ENCODE measurements around the gene UBC.
"Not testable (repeated sequence)": the region's sequence is repeated elsewhere in the genome, so short reads cannot be mapped to it uniquely, and the experiment has no call there.

UBC gene

GRCh38 chr12:124883263-124884130 lies 31.0 kb downstream of the UBC start:
- H3K4me1 ChIP-seq (ENCODE audit: control insufficient read depth, insufficient read depth, low read length), result peaks cover 8% of the 10 kb centered on the region

GRCh38 chr12:124881123-124881522 lies 33.3 kb downstream of the UBC start:
- 84 to 86% methylated on average over 10 of the region's 10 CpGs for WGBS, 2 experiments
- no peak overlapping the region for H3K27ac ChIP-seq (ENCODE audit: insufficient read depth, low read depth, low read length, poor library complexity, severe bottlenecking)
- no peaks in the 10 kb centered on the region for H3K36me3 ChIP-seq (ENCODE audit: control insufficient read depth, insufficient read depth, low read length)
- H3K4me1 ChIP-seq (ENCODE audit: control insufficient read depth, insufficient read depth, low read length), result peaks cover 8% of the 10 kb centered on the region
- H3K27me3 ChIP-seq (ENCODE audit: control insufficient read depth, insufficient read depth, low read length, poor library complexity, severe bottlenecking), result no peaks in the 10 kb centered on the region
- no peak overlapping the region for H3K4me3 ChIP-seq (ENCODE audit: insufficient read depth, low read depth, low read length)
- H3K9me3 ChIP-seq (ENCODE audit: control insufficient read depth, low read length), result no peaks in the 10 kb centered on the region

More at GRCh38 chr12:124883263-124884130, 31.0 kb downstream of the UBC start:
- WGBS, 2 experiments, result 63 to 66% methylated on average over 10 of the region's 10 CpGs
- Histone ChIP-seq H3K27me3 (ENCODE audit: control insufficient read depth, insufficient read depth, low read length, poor library complexity, severe bottlenecking) (no peaks in the 10 kb centered on the region), H3K36me3 (ENCODE audit: control insufficient read depth, insufficient read depth, low read length) (no peaks in the 10 kb centered on the region), H3K27ac (ENCODE audit: insufficient read depth, low read depth, low read length, poor library complexity, severe bottlenecking) (no peak overlapping the region), H3K9me3 (ENCODE audit: control insufficient read depth, low read length) (no peaks in the 10 kb centered on the region), H3K4me3 (ENCODE audit: insufficient read depth, low read depth, low read length) (no peak overlapping the region)

GRCh38 chr12:124880335-124880734 lies 34.1 kb downstream of the UBC start:
- H3K9me3 ChIP-seq (ENCODE audit: control insufficient read depth, low read length); H3K27ac ChIP-seq (ENCODE audit: insufficient read depth, low read depth, low read length, poor library complexity, severe bottlenecking); H3K4me1 ChIP-seq (ENCODE audit: control insufficient read depth, insufficient read depth, low read length); H3K4me3 ChIP-seq (ENCODE audit: insufficient read depth, low read depth, low read length); H3K36me3 ChIP-seq (ENCODE audit: control insufficient read depth, insufficient read depth, low read length); H3K27me3 ChIP-seq (ENCODE audit: control insufficient read depth, insufficient read depth, low read length, poor library complexity, severe bottlenecking): not testable (repeated sequence)
- WGBS, 2 experiments, result 91 to 95% methylated on average over 11 of the region's 11 CpGs

- 95% methylated on average over 18 of the region's 18 CpGs for WGBS, 2 experiments
- H3K4me3 ChIP-seq (ENCODE audit: insufficient read depth, low read depth, low read length), result no peak overlapping the region
- H3K27me3 ChIP-seq (ENCODE audit: control insufficient read depth, insufficient read depth, low read length, poor library complexity, severe bottlenecking), result no peaks in the 10 kb centered on the region
- H3K36me3 ChIP-seq (ENCODE audit: control insufficient read depth, insufficient read depth, low read length), result no peaks in the 10 kb centered on the region
- H3K9me3 ChIP-seq (ENCODE audit: control insufficient read depth, low read length), result no peaks in the 10 kb centered on the region
- no peak overlapping the region for H3K27ac ChIP-seq (ENCODE audit: insufficient read depth, low read depth, low read length, poor library complexity, severe bottlenecking)
- no peaks in the 10 kb centered on the region for H3K4me1 ChIP-seq (ENCODE audit: control insufficient read depth, insufficient read depth, low read length)
These were observed 35.5 kb downstream of the UBC start for GRCh38 chr12:124878795-124879516.

- H3K9me3 ChIP-seq (ENCODE audit: control insufficient read depth, low read length), result no peaks in the 10 kb centered on the region
- H3K36me3 ChIP-seq (ENCODE audit: control insufficient read depth, insufficient read depth, low read length), result no peaks in the 10 kb centered on the region
- no peak overlapping the region for H3K4me3 ChIP-seq (ENCODE audit: insufficient read depth, low read depth, low read length)
- H3K4me1 ChIP-seq (ENCODE audit: control insufficient read depth, insufficient read depth, low read length), result no peaks in the 10 kb centered on the region
- WGBS, 2 experiments, result 85 to 89% methylated on average over 3 of the region's 3 CpGs
- H3K27me3 ChIP-seq (ENCODE audit: control insufficient read depth, insufficient read depth, low read length, poor library complexity, severe bottlenecking), result no peaks in the 10 kb centered on the region
- H3K27ac ChIP-seq (ENCODE audit: insufficient read depth, low read depth, low read length, poor library complexity, severe bottlenecking), result no peak overlapping the region
These were observed 37.0 kb downstream of the UBC start for GRCh38 chr12:124877423-124877822.

GRCh38 chr12:124876171-124876570 lies 38.3 kb downstream of the UBC start:
- H3K27me3 ChIP-seq (ENCODE audit: control insufficient read depth, insufficient read depth, low read length, poor library complexity, severe bottlenecking), result no peaks in the 10 kb centered on the region
- no peaks in the 10 kb centered on the region for H3K36me3 ChIP-seq (ENCODE audit: control insufficient read depth, insufficient read depth, low read length)
- WGBS, 2 experiments, result 96 to 100% methylated on average over 2 of the region's 2 CpGs
- no peak overlapping the region for H3K27ac ChIP-seq (ENCODE audit: insufficient read depth, low read depth, low read length, poor library complexity, severe bottlenecking)
- H3K4me3 ChIP-seq (ENCODE audit: insufficient read depth, low read depth, low read length), result no peak overlapping the region
- peaks cover 9% of the 10 kb centered on the region for H3K4me1 ChIP-seq (ENCODE audit: control insufficient read depth, insufficient read depth, low read length)
- H3K9me3 ChIP-seq (ENCODE audit: control insufficient read depth, low read length), result no peaks in the 10 kb centered on the region

- 88 to 90% methylated on average over 2 of the region's 2 CpGs for WGBS, 2 experiments
- H3K27ac ChIP-seq (ENCODE audit: insufficient read depth, low read depth, low read length, poor library complexity, severe bottlenecking), result no peak overlapping the region
- H3K4me1 ChIP-seq (ENCODE audit: control insufficient read depth, insufficient read depth, low read length), result peaks cover 9% of the 10 kb centered on the region
- no peaks in the 10 kb centered on the region for H3K9me3 ChIP-seq (ENCODE audit: control insufficient read depth, low read length)
- H3K27me3 ChIP-seq (ENCODE audit: control insufficient read depth, insufficient read depth, low read length, poor library complexity, severe bottlenecking), result no peaks in the 10 kb centered on the region
- H3K4me3 ChIP-seq (ENCODE audit: insufficient read depth, low read depth, low read length), result no peak overlapping the region
- H3K36me3 ChIP-seq (ENCODE audit: control insufficient read depth, insufficient read depth, low read length), result no peaks in the 10 kb centered on the region
These were observed 38.7 kb downstream of the UBC start for GRCh38 chr12:124875803-124876132.

- Histone ChIP-seq H3K36me3 (ENCODE audit: control insufficient read depth, insufficient read depth, low read length) (no peaks in the 10 kb centered on the region), H3K9me3 (ENCODE audit: control insufficient read depth, low read length) (no peaks in the 10 kb centered on the region), H3K4me3 (ENCODE audit: insufficient read depth, low read depth, low read length) (no peak overlapping the region), H3K27me3 (ENCODE audit: control insufficient read depth, insufficient read depth, low read length, poor library complexity, severe bottlenecking) (no peaks in the 10 kb centered on the region), H3K4me1 (ENCODE audit: control insufficient read depth, insufficient read depth, low read length) (peaks cover 9% of the 10 kb centered on the region), H3K27ac (ENCODE audit: insufficient read depth, low read depth, low read length, poor library complexity, severe bottlenecking) (no peak overlapping the region)
- WGBS, 2 experiments, result 82% methylated on average over 14 of the region's 14 CpGs
These were observed 39.3 kb downstream of the UBC start for GRCh38 chr12:124874988-124875802.

GRCh38 chr12:124874188-124874587 lies 40.3 kb downstream of the UBC start:
- H3K4me1 ChIP-seq (ENCODE audit: control insufficient read depth, insufficient read depth, low read length), result peaks cover 9% of the 10 kb centered on the region
- H3K27me3 ChIP-seq (ENCODE audit: control insufficient read depth, insufficient read depth, low read length, poor library complexity, severe bottlenecking), result no peaks in the 10 kb centered on the region
- no peak overlapping the region for H3K27ac ChIP-seq (ENCODE audit: insufficient read depth, low read depth, low read length, poor library complexity, severe bottlenecking)
- no peaks in the 10 kb centered on the region for H3K36me3 ChIP-seq (ENCODE audit: control insufficient read depth, insufficient read depth, low read length)
- H3K9me3 ChIP-seq (ENCODE audit: control insufficient read depth, low read length), result no peaks in the 10 kb centered on the region
- no peak overlapping the region for H3K4me3 ChIP-seq (ENCODE audit: insufficient read depth, low read depth, low read length)
- 93 to 96% methylated on average over 4 of the region's 4 CpGs for WGBS, 2 experiments
